GM10266 (cell line): Measurements from ENCODE around the gene SLC11A2.

Source experiments
- DNase-seq: peaks from one replicate; pipeline ENCODE4 v3.0.0; 2012; ENCODE audit errors: extremely low spot score
- CTCF ChIP-seq: IDR thresholded peaks from 2 replicates; pipeline ENCODE4 v1.5.1; 2012; ENCODE audit warnings: mild to moderate bottlenecking, low read depth; ENCODE audit not compliant: control insufficient read depth, insufficient read depth; ENCODE audit errors: missing control alignments

Gene SLC11A2

GRCh38 chr12:50984586-50985298, 41.4 kb downstream of the SLC11A2 start:
- TF ChIP-seq CTCF: no peak
- no peak for DNase-seq

GRCh38 chr12:50981319-50982239, 44.6 kb downstream of the SLC11A2 start:
- no peak for TF ChIP-seq CTCF
- DNase-seq: no peak

- no peak for TF ChIP-seq CTCF
- no peak for DNase-seq
Observed at GRCh38 chr12:50980545-50980944, 45.6 kb downstream of the SLC11A2 start.

- DNase-seq: peak; percentile 37
- no peak for TF ChIP-seq CTCF
Observed at GRCh38 chr12:50979369-50980052, 46.7 kb downstream of the SLC11A2 start.

GRCh38 chr12:50971946-50972345, 54.2 kb downstream of the SLC11A2 start:
- no peak for DNase-seq

GRCh38 chr12:50964432-50964831, 61.8 kb downstream of the SLC11A2 start:
- TF ChIP-seq CTCF: no peak
- DNase-seq: no peak

More at GRCh38 chr12:50971946-50972345, 54.2 kb downstream of the SLC11A2 start:
- TF ChIP-seq CTCF: no peak
